Upper lobe of right lung (tissue), 1 donor: ENCODE data around the gene COG3. TPM values are rescaled to one million over a fixed set of nuclear protein-coding genes. Genes with fewer than 3 reads are reported as not detected.

Source experiments
- ATAC-seq: fragments of 200-7000 bp; cut with Tn5 transposase; one replicate; pipeline ENCODE4 v1.9.1; 2020; ENCODE audit warnings: mild to moderate bottlenecking, moderate library complexity
- DNase-seq: peaks from one replicate; pipeline ENCODE4 v3.0.0-alpha.2; 2020
- H3K27ac ChIP-seq: fragments of 200-600 bp; one replicate; pipeline ENCODE4 v1.8.0; 2022
- H3K27me3 ChIP-seq: fragments of 200-600 bp; one replicate; pipeline ENCODE4 v1.8.0; 2022; ENCODE audit warnings: mild to moderate bottlenecking
- H3K36me3 ChIP-seq: fragments of 200-600 bp; one replicate; pipeline ENCODE4 v1.8.0; 2022
- H3K4me1 ChIP-seq: fragments of 200-600 bp; one replicate; pipeline ENCODE4 v1.8.0; 2022
- H3K4me3 ChIP-seq: fragments of 200-600 bp; one replicate; pipeline ENCODE4 v1.8.0; 2022; ENCODE audit warnings: mild to moderate bottlenecking
- H3K9me3 ChIP-seq: fragments of 200-600 bp; one replicate; pipeline ENCODE4 v1.8.0; 2022
- CTCF ChIP-seq: fragments of 200-600 bp; IDR thresholded peaks from one replicate; pipeline ENCODE4 v1.8.0; 2022; ENCODE audit warnings: antibody characterized with exemption
- intact Hi-C: fragments of 100-400 bp; cut with DNase I; formaldehyde crosslinking; loops from one replicate; pipeline ENCODE4 v1.11.0; 2022
- total RNA-seq: library from RNA; stranded (reverse); fragmentation: NEBNext Ultra II Directional; extraction: Animal tissue kit (Norgen Biotek cat#: 25700); gene quantifications from one replicate; pipeline ENCODE4 v1.2.1, GENCODE V29; 2021
- donor health status: DM: no; HTN: yes; CAD: no; lungs with severe emphysema.

COG3 gene
- total RNA-seq, 1 donor from 2014 or later = 26.4 TPM

- Histone ChIP-seq H3K4me1 (no peaks in the 10 kb centered on the region), H3K4me3 (no peak overlapping the region), H3K36me3 (no peaks in the 10 kb centered on the region), H3K27ac (no peak overlapping the region), H3K9me3 (no peaks in the 10 kb centered on the region), H3K27me3 (no peaks in the 10 kb centered on the region)
- DNase-seq (no peak), ATAC-seq (no peak)
- intact Hi-C loops = no loop called here
- TF ChIP-seq CTCF = no peak
These were observed 100.6 kb downstream of the COG3 start for GRCh38 chr13:45565331-45565730.

GRCh38 chr13:45575146-45575829, 110.5 kb downstream of the COG3 start:
- no peak for TF ChIP-seq CTCF
- H3K9me3 ChIP-seq = no peaks in the 10 kb centered on the region
- no peak overlapping the region for H3K27ac ChIP-seq
- intact Hi-C loops = no loop called here
- no peak overlapping the region for H3K4me3 ChIP-seq
- ATAC-seq = no peak
- H3K27me3 ChIP-seq = peaks cover 7% of the 10 kb centered on the region
- no peaks in the 10 kb centered on the region for H3K4me1 ChIP-seq
- no peaks in the 10 kb centered on the region for H3K36me3 ChIP-seq
- DNase-seq = no peak

GRCh38 chr13:45575830-45576180, 111.1 kb downstream of the COG3 start:
- DNase-seq = no peak
- Histone ChIP-seq H3K4me1 (no peaks in the 10 kb centered on the region), H3K9me3 (no peaks in the 10 kb centered on the region), H3K4me3 (no peak overlapping the region), H3K27ac (no peak overlapping the region), H3K27me3 (peaks cover 7% of the 10 kb centered on the region), H3K36me3 (no peaks in the 10 kb centered on the region)
- no peak for ATAC-seq
- intact Hi-C loops = no loop called here
- TF ChIP-seq CTCF = no peak

GRCh38 chr13:45576466-45576865, 111.7 kb downstream of the COG3 start:
- no peaks in the 10 kb centered on the region for H3K9me3 ChIP-seq
- no peaks in the 10 kb centered on the region for H3K4me1 ChIP-seq
- DNase-seq = no peak
- intact Hi-C loops = no loop called here
- no peak for TF ChIP-seq CTCF
- H3K4me3 ChIP-seq = no peak overlapping the region
- peaks cover 7% of the 10 kb centered on the region for H3K27me3 ChIP-seq
- no peak for ATAC-seq
- H3K36me3 ChIP-seq = no peaks in the 10 kb centered on the region
- no peak overlapping the region for H3K27ac ChIP-seq

GRCh38 chr13:45582408-45583076, 117.8 kb downstream of the COG3 start:
- Histone ChIP-seq H3K9me3 (no peaks in the 10 kb centered on the region), H3K4me3 (no peak overlapping the region), H3K27me3 (no peaks in the 10 kb centered on the region), H3K36me3 (no peaks in the 10 kb centered on the region), H3K27ac (no peak overlapping the region), H3K4me1 (no peaks in the 10 kb centered on the region)
- DNase-seq = no peak
- no peak for ATAC-seq
- intact Hi-C loops = no loop called here
- no peak for TF ChIP-seq CTCF
